K562 (cell line): ENCODE measurements around the gene EIF1. TPM values are rescaled to one million over a fixed set of nuclear protein-coding genes. Genes with fewer than 3 reads are reported as not detected.

Source experiments
- ATAC-seq: fragments of 200-7000 bp; cut with Tn5 transposase; 3 replicates; pipeline ENCODE4 v1.9.1; 2020; ENCODE audit warnings: moderate library complexity
- BruUV-seq: library from RNA; stranded (reverse); fragments of 400-500 nt; replicated peaks from 2 replicates; lab custom pipeline; 2021; lab: Mats Ljungman, UMichigan
- CTCF ChIA-PET: fragments of 300-600 bp; formaldehyde crosslinking; extraction: SDS; loops from one replicate; lab custom pipeline; 2021; ENCODE audit warnings: low intra/inter-chr PET ratio; lab: Yijun Ruan, JAX
- POLR2A ChIA-PET: fragments of 300-600, 350-650 bp; sonication (Branson Sonifier 250); formaldehyde crosslinking; extraction: SDS; loops from one replicate; lab custom pipeline; 2021; ENCODE audit warnings: antibody characterized with exemption, inconsistent platforms; lab: Yijun Ruan, JAX
- DNase-seq, 4 experiments: peaks; one replicate each; pipeline versions ENCODE4 v3.0.0 to v3.0.0-alpha.2; 2011 to 2018; ENCODE audit warnings: low spot score in 3 of 4, mixed read lengths in 3 of 4; ENCODE audit errors: extremely low read depth in 1 of 4
- FAIRE-seq: peaks from 2 replicates; lab custom pipeline; 2011; peaks lifted over from hg19 to GRCh38; lab: Jason Lieb, UNC
- H2AFZ ChIP-seq: 2 replicates; pipeline ENCODE4 v1.6.0; 2011; ENCODE audit warnings: low read depth, low read length, control low read depth, inconsistent platforms
- H3K27ac ChIP-seq: fragments of 200-600 bp; 3 replicates; pipeline ENCODE4 v1.8.0; 2011; ENCODE audit warnings: low read depth, mild to moderate bottlenecking, control low read depth, inconsistent platforms, low read length, moderate library complexity, mixed read lengths; ENCODE audit errors: extremely low read depth
- H3K27me3 ChIP-seq, 2 experiments: fragments of 300-600 bp in 1 of 2; 2 replicates in 1 of 2; 3 replicates in 1 of 2; pipeline versions ENCODE4 v1.6.0 to v1.8.0; 2011; ENCODE audit warnings: inconsistent platforms in 2 of 2, low read length in 2 of 2, mild to moderate bottlenecking in 1 of 2, mixed read lengths in 1 of 2, moderate library complexity in 1 of 2; ENCODE audit not compliant: control insufficient read depth in 2 of 2, insufficient read depth in 2 of 2
- H3K36me3 ChIP-seq: fragments of 300-600 bp; 3 replicates; pipeline ENCODE4 v1.8.0; 2011; ENCODE audit warnings: mild to moderate bottlenecking, low read length, inconsistent platforms; ENCODE audit not compliant: control insufficient read depth, insufficient read depth
- H3K4me1 ChIP-seq, 2 experiments: fragments of 200-600 bp in 1 of 2; replicated peaks in 1 of 2; 2 replicates in 1 of 2; 3 replicates in 1 of 2; pipeline versions ENCODE4 v1.5.1 to v1.8.0; 2011; ENCODE audit warnings: inconsistent platforms in 2 of 2, low read length in 2 of 2, mild to moderate bottlenecking in 1 of 2, mixed read lengths in 1 of 2, moderate library complexity in 1 of 2; ENCODE audit not compliant: control insufficient read depth in 2 of 2, insufficient read depth in 2 of 2
- H3K4me2 ChIP-seq: 2 replicates; pipeline ENCODE4 v1.6.1; 2011; ENCODE audit warnings: low read length, control low read depth, inconsistent platforms, mixed read lengths; ENCODE audit not compliant: insufficient read depth
- H3K4me3 ChIP-seq: fragments of 200-600 bp; sonication (generic), shearing (Covaris generic); 2 replicates; pipeline ENCODE4 v1.5.1; 2016; ENCODE audit warnings: control low read depth, inconsistent platforms
- H3K79me2 ChIP-seq: fragments of 200-600 bp; 3 replicates; pipeline ENCODE4 v1.8.0; 2011; ENCODE audit warnings: low read length, inconsistent platforms; ENCODE audit not compliant: control insufficient read depth, insufficient read depth
- H3K9ac ChIP-seq, 2 experiments: 2 replicates each; pipeline versions ENCODE4 v1.6.0 to v1.6.1; 2011; ENCODE audit warnings: low read depth in 2 of 2, low read length in 2 of 2, control low read depth in 1 of 2, inconsistent platforms in 1 of 2, mild to moderate bottlenecking in 1 of 2, mixed read lengths in 1 of 2; ENCODE audit not compliant: insufficient read depth in 1 of 2
- H3K9me1 ChIP-seq: one replicate; pipeline ENCODE4 v1.6.0; 2011; ENCODE audit warnings: inconsistent platforms, mild to moderate bottlenecking, low read length, moderate library complexity; ENCODE audit not compliant: control insufficient read depth, insufficient read depth
- H3K9me3 ChIP-seq: replicated peaks from 2 replicates; pipeline ENCODE4 v1.5.1; 2011; ENCODE audit warnings: low read depth, low read length, inconsistent platforms; ENCODE audit not compliant: control insufficient read depth, insufficient read depth
- H4K20me1 ChIP-seq: replicated peaks from 2 replicates; pipeline ENCODE4 v1.6.1; 2011; ENCODE audit warnings: low read length, inconsistent platforms, mixed read lengths; ENCODE audit not compliant: control insufficient read depth, insufficient read depth
- KDM2B ChIP-seq: fragments of 250-450 bp; sonication (Bioruptor Pico); IDR thresholded peaks from 2 replicates; pipeline ENCODE4 v1.8.0; 2021; ENCODE audit warnings: mild to moderate bottlenecking, moderate library complexity
- RBFOX2 ChIP-seq: fragments of 200-400 bp; formaldehyde crosslinking; IDR thresholded peaks from 2 replicates; pipeline ENCODE4 v1.6.1; 2017; ENCODE audit warnings: low read depth, mild to moderate bottlenecking, low read length, moderate library complexity
- WGBS: fragments of 100-300 bp; shearing (Covaris generic); methylation state at CpG from one replicate; pipeline ENCODE4 v1.1.6; 2016; ENCODE audit warnings: low coverage, mixed read lengths; ENCODE audit not compliant: insufficient coverage; ENCODE audit errors: missing lambda C conversion rate; 5-methylcytosine and 5-hydroxymethylcytosine counted together
- in situ Hi-C: fragments of 300-500 bp; cut with MboI; formaldehyde crosslinking; loops from 4 replicates; pipeline ENCODE4 v1.15.0; 2018; ENCODE audit warnings: inconsistent platforms, mixed read lengths
- intact Hi-C: fragments of 100-400 bp; cut with micrococcal nuclease; formaldehyde crosslinking; loops from 2 replicates; pipeline ENCODE4 v1.14.2; 2022
- polyA plus RNA-seq, 8 experiments: library from polyadenylated mRNA; depleted of rRNA in 4 of 8; stranded (reverse) in 5 of 8; unstranded in 3 of 8; fragments of >200 nt; fragmentation: Nextera tagmentation in 2 of 8; fragmentation: Illumina TruSeq in 1 of 8; extraction: Ambion mirVana in 2 of 8; extraction: Trizol in 1 of 8; gene quantifications; 2 replicates each; pipeline versions ENCODE4 v1.2.1 to v1.2.3, GENCODE V29; 2011 to 2014; ENCODE audit warnings: inconsistent platforms in 1 of 8, missing spikeins in 1 of 8
- total RNA-seq, 7 experiments: library from RNA; depleted of rRNA in 6 of 7; stranded (reverse); fragments of >200 nt in 6 of 7; fragmentation: Illumina TruSeq in 2 of 7; extraction: Trizol in 2 of 7; gene quantifications; 2 replicates each; pipeline versions ENCODE4 v1.2.1 to v1.2.3, GENCODE V29; 2011 to 2021; ENCODE audit warnings: low replicate concordance in 1 of 7
- TF ChIP-seq, protein P1 (sequence below): fragments of 450-650 bp; IDR thresholded peaks from 2 replicates; pipeline ENCODE4 v1.6.1; 2016; ENCODE audit warnings: mild to moderate bottlenecking, moderate library complexity

Gene EIF1
- total and polyA plus RNA-seq, 9 of the 15 experiments (the other 6 are each of a cell fraction or from before 2014, with no cell fraction given): 67.0 to 1,204 (median 320) TPM

DNA sequence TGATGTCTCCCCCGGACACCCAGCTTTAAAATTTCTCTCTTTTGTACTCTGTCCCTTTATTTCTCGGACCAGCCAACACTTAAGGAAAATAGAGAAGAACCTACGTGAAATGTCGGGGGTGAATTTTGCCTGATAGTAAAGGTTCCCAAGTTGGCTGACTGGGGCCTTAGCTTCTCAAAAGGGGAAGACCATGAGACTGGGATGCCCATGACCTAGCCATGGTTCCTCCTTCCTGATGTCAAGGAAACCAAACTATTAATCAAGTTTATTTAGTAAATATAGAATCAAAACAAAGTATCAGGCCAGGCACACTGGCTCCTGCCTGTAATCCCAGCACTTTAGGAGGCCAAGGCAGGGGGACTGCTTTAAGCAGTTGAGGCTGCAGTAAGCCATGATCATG lies 2.4 kb upstream of the EIF1 start:
- 95% methylated on average over 4 of the region's 4 CpGs for WGBS
- H3K27ac ChIP-seq: no peak overlapping the region
- H3K4me1 ChIP-seq: peaks cover 19 to 28% of the 10 kb centered on the region in 2 experiments; a peak in 4 of 5 replicates
- H3K79me2 ChIP-seq: peaks cover 33% of the 10 kb centered on the region
- H3K9me1 ChIP-seq: no peaks in the 10 kb centered on the region
- ATAC-seq: no peak
- TF ChIP-seq KDM2B (CRISPR knock-in tag) (no peak), RBFOX2 (no peak)
- TF ChIP-seq, protein P1, sequence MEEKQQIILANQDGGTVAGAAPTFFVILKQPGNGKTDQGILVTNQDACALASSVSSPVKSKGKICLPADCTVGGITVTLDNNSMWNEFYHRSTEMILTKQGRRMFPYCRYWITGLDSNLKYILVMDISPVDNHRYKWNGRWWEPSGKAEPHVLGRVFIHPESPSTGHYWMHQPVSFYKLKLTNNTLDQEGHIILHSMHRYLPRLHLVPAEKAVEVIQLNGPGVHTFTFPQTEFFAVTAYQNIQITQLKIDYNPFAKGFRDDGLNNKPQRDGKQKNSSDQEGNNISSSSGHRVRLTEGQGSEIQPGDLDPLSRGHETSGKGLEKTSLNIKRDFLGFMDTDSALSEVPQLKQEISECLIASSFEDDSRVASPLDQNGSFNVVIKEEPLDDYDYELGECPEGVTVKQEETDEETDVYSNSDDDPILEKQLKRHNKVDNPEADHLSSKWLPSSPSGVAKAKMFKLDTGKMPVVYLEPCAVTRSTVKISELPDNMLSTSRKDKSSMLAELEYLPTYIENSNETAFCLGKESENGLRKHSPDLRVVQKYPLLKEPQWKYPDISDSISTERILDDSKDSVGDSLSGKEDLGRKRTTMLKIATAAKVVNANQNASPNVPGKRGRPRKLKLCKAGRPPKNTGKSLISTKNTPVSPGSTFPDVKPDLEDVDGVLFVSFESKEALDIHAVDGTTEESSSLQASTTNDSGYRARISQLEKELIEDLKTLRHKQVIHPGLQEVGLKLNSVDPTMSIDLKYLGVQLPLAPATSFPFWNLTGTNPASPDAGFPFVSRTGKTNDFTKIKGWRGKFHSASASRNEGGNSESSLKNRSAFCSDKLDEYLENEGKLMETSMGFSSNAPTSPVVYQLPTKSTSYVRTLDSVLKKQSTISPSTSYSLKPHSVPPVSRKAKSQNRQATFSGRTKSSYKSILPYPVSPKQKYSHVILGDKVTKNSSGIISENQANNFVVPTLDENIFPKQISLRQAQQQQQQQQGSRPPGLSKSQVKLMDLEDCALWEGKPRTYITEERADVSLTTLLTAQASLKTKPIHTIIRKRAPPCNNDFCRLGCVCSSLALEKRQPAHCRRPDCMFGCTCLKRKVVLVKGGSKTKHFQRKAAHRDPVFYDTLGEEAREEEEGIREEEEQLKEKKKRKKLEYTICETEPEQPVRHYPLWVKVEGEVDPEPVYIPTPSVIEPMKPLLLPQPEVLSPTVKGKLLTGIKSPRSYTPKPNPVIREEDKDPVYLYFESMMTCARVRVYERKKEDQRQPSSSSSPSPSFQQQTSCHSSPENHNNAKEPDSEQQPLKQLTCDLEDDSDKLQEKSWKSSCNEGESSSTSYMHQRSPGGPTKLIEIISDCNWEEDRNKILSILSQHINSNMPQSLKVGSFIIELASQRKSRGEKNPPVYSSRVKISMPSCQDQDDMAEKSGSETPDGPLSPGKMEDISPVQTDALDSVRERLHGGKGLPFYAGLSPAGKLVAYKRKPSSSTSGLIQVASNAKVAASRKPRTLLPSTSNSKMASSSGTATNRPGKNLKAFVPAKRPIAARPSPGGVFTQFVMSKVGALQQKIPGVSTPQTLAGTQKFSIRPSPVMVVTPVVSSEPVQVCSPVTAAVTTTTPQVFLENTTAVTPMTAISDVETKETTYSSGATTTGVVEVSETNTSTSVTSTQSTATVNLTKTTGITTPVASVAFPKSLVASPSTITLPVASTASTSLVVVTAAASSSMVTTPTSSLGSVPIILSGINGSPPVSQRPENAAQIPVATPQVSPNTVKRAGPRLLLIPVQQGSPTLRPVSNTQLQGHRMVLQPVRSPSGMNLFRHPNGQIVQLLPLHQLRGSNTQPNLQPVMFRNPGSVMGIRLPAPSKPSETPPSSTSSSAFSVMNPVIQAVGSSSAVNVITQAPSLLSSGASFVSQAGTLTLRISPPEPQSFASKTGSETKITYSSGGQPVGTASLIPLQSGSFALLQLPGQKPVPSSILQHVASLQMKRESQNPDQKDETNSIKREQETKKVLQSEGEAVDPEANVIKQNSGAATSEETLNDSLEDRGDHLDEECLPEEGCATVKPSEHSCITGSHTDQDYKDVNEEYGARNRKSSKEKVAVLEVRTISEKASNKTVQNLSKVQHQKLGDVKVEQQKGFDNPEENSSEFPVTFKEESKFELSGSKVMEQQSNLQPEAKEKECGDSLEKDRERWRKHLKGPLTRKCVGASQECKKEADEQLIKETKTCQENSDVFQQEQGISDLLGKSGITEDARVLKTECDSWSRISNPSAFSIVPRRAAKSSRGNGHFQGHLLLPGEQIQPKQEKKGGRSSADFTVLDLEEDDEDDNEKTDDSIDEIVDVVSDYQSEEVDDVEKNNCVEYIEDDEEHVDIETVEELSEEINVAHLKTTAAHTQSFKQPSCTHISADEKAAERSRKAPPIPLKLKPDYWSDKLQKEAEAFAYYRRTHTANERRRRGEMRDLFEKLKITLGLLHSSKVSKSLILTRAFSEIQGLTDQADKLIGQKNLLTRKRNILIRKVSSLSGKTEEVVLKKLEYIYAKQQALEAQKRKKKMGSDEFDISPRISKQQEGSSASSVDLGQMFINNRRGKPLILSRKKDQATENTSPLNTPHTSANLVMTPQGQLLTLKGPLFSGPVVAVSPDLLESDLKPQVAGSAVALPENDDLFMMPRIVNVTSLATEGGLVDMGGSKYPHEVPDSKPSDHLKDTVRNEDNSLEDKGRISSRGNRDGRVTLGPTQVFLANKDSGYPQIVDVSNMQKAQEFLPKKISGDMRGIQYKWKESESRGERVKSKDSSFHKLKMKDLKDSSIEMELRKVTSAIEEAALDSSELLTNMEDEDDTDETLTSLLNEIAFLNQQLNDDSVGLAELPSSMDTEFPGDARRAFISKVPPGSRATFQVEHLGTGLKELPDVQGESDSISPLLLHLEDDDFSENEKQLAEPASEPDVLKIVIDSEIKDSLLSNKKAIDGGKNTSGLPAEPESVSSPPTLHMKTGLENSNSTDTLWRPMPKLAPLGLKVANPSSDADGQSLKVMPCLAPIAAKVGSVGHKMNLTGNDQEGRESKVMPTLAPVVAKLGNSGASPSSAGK: no peak
- BruUV-seq: no TSS peak
- H3K4me2 ChIP-seq: no peak overlapping the region
- no peak for FAIRE-seq
- in situ Hi-C loops: no loop called here
- ChIA-PET POLR2A (no interaction called here), CTCF (no interaction called here)
- H3K4me3 ChIP-seq: no peak overlapping the region
- peaks cover 15% of the 10 kb centered on the region for H4K20me1 ChIP-seq
- intact Hi-C loops: no loop called here
- no peak overlapping the region for H3K9ac ChIP-seq
- peaks cover 20% of the 10 kb centered on the region for H3K36me3 ChIP-seq
- no peaks in the 10 kb centered on the region for H3K27me3 ChIP-seq
- H3K9me3 ChIP-seq: no peaks in the 10 kb centered on the region
- H2AFZ ChIP-seq: no peak overlapping the region
- no peak for DNase-seq
